CD4-positive, alpha-beta memory T cell (primary cell): ENCODE data around the gene SERINC5. TPM values are rescaled to one million over a fixed set of nuclear protein-coding genes. Genes with fewer than 3 reads are reported as not detected.
"Not testable (repeated sequence)": the region's sequence is repeated elsewhere in the genome, so short reads cannot be mapped to it uniquely, and the experiment has no call there.

Experiments
- CTCF ChIA-PET: fragments of 350-600 bp; sonication (Branson Sonifier 250); formaldehyde crosslinking; loops from one replicate; lab custom pipeline; 2021; ENCODE audit warnings: inconsistent platforms; ENCODE audit not compliant: partially characterized antibody; lab: Charles Lee
- POLR2A ChIA-PET: fragments of 350-600 bp; sonication (Branson Sonifier 250); formaldehyde crosslinking; loops from one replicate; lab custom pipeline; 2021; ENCODE audit not compliant: partially characterized antibody; lab: Charles Lee
- DNase-seq, 5 donors: peaks; one replicate each; pipeline versions ENCODE4 v3.0.0 to v3.0.0-alpha.2; 2020 to 2022; ENCODE audit warnings: mixed read lengths in 1 of 5
- H3K27ac ChIP-seq: one replicate; pipeline ENCODE4 v1.7.0; 2013; ENCODE audit warnings: low read depth, low read length
- H3K27me3 ChIP-seq: 2 replicates; pipeline ENCODE4 v1.7.0; 2013; ENCODE audit warnings: mild to moderate bottlenecking, low read length, moderate library complexity; ENCODE audit not compliant: insufficient read depth
- H3K36me3 ChIP-seq: 2 replicates; pipeline ENCODE4 v1.7.0; 2013; ENCODE audit warnings: mild to moderate bottlenecking, low read length, moderate library complexity; ENCODE audit not compliant: insufficient read depth
- H3K4me1 ChIP-seq: 2 replicates; pipeline ENCODE4 v1.7.0; 2013; ENCODE audit warnings: mild to moderate bottlenecking, low read length, moderate library complexity; ENCODE audit not compliant: insufficient read depth
- H3K4me3 ChIP-seq, 2 donors: one replicate each; pipeline ENCODE4 v1.7.0; 2013; ENCODE audit warnings: low read length in 2 of 2, mild to moderate bottlenecking in 1 of 2
- H3K9me3 ChIP-seq, 2 donors: one replicate each; pipeline ENCODE4 v1.7.0; 2013; ENCODE audit warnings: low read length in 2 of 2, control low read depth in 1 of 2; ENCODE audit not compliant: control insufficient read depth in 1 of 2
- H3K27ac Mint-ChIP-seq, 7 donors: one replicate each; pipeline ENCODE4 v1.8.0; 2020 to 2021; ENCODE audit warnings: mixed read lengths in 7 of 7, mild to moderate bottlenecking in 6 of 7, inconsistent platforms in 3 of 7, moderate library complexity in 3 of 7
- H3K27me3 Mint-ChIP-seq, 2 donors: one replicate each; pipeline ENCODE4 v1.8.0; 2020 to 2021; ENCODE audit warnings: mixed read lengths in 2 of 2
- H3K36me3 Mint-ChIP-seq, 2 donors: one replicate each; pipeline ENCODE4 v1.8.0; 2020 to 2021; ENCODE audit warnings: mixed read lengths in 2 of 2, inconsistent platforms in 1 of 2, mild to moderate bottlenecking in 1 of 2
- H3K4me1 Mint-ChIP-seq, 4 donors: one replicate each; pipeline ENCODE4 v1.8.0; 2020 to 2021; ENCODE audit warnings: mixed read lengths in 4 of 4, mild to moderate bottlenecking in 1 of 4
- H3K4me3 Mint-ChIP-seq, 8 donors: one replicate each; pipeline ENCODE4 v1.8.0; 2020 to 2021; ENCODE audit warnings: mixed read lengths in 8 of 8, mild to moderate bottlenecking in 7 of 8, moderate library complexity in 6 of 8, inconsistent platforms in 3 of 8
- H3K9me3 Mint-ChIP-seq, 8 donors: one replicate each; pipeline ENCODE4 v1.8.0; 2020 to 2021; ENCODE audit warnings: mixed read lengths in 8 of 8, mild to moderate bottlenecking in 5 of 8, inconsistent platforms in 3 of 8, moderate library complexity in 1 of 8
- intact Hi-C: fragments of 100-400 bp; cut with micrococcal nuclease; formaldehyde crosslinking; loops from one replicate; pipeline ENCODE4 v1.15.1; 2023
- polyA plus RNA-seq, 2 donors: library from polyadenylated mRNA; unstranded; fragments of 300-500 nt; fragmentation: Illumina TruSeq; gene quantifications; one replicate each; pipeline ENCODE4 v1.2.3, GENCODE V29; 2021
- total RNA-seq, 2 experiments: library from RNA; stranded (reverse); gene quantifications; one replicate each; pipeline ENCODE4 v1.2.3, GENCODE V29; 2021

Gene SERINC5
- total and polyA plus RNA-seq, 4 experiments from 2014 or later: 20.7 to 165 (median 94.0) TPM

DNA sequence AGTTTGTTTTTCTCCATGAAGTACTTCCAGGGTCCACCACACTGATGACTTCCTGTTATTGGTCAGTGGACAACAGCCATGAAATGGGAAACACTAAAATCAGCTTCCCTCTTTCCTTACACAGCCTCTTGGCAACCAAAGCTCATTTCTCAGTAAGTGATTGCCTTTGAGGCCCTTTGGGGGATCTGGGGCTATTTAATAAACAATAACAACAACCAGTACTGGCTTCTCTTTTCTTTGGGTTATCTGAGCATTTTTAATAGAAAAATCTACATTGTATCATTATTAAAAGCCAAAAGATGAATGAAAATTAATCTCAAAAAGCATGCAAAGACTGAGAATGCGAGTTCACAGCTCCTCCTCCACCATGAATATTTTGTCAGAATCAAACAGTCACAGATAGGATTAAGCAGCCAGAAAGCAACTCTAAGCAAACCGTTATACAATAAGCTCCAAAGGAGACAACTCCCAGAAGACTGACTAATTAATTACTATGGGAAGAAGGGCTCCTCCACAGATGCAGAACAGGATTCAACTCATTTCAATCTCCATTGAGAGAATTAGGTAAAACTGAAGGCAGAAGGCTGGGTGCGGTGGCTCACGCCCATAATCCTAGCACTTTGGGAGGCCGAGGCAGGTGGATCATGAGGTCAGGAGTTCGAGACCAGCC is 68.3 kb downstream of the SERINC5 start:
- peak overlapping the region; percentile 22 to 87 (median 72) for H3K4me3 Mint-ChIP-seq
- H3K4me1 Mint-ChIP-seq: peaks cover 74 to 97% (median 84%) of the 10 kb centered on the region in 4 donors
- Histone ChIP-seq H3K27me3 (no peaks in the 10 kb centered on the region), H3K36me3 (no peaks in the 10 kb centered on the region), H3K9me3 (no peaks in the 10 kb centered on the region), H3K4me1 (peaks cover 98% of the 10 kb centered on the region), H3K27ac (peak overlapping the region; percentile 69), H3K4me3 (no peak overlapping the region)
- POLR2A ChIA-PET: interaction anchor here (0.7 to 18.1 kb wide), 17 partner anchors 8 to 97 kb away, joined by 3 to 409 read pairs (median 5); partner anchors contain the start of gene SERINC5
- peak overlapping the region; percentile 87 to 98 (median 95) for H3K27ac Mint-ChIP-seq
- DNase-seq: no peak
- no peaks in the 10 kb centered on the region for H3K27me3 Mint-ChIP-seq
- H3K9me3 Mint-ChIP-seq: peaks cover 0 to 1% (median 0%) of the 10 kb centered on the region in 8 donors
- intact Hi-C loops: no loop called here
- peaks cover 20% of the 10 kb centered on the region in 2 donors for H3K36me3 Mint-ChIP-seq
- CTCF ChIA-PET: interaction anchor here (1.0 to 2.2 kb wide), 7 partner anchors 12 to 120 kb away, joined by 3 to 8 read pairs (median 5); partner anchors contain the start of gene SERINC5

DNA sequence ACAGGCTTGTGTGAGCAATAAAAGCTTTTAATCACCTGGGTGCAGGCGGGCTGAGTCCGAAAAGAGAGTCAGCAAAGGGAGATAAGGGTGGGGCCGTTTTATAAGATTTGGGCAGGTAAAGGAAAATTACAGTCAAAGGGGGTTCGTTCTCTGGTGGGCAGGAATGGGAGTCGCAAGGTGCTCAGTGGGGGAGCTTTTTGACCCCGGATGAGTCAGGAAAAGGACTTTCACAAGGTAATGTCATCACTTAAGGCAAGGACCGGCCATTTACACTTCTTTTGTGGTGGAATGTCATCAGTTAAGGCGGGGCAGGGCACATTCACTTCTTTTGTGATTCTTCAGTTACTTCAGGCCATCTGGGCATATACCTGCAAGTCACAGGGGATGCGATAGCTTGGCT is 70.3 kb downstream of the SERINC5 start:
- Histone ChIP-seq H3K4me3 (peak overlapping the region in 1 of 2 donors; percentile 5), H3K27ac (peak overlapping the region; percentile 60), H3K4me1 (peaks cover 98% of the 10 kb centered on the region)
- Mint-ChIP-seq H3K4me1 (peaks cover 75 to 97% (median 85%) of the 10 kb centered on the region in 4 donors), H3K36me3 (peaks cover 20 to 25% of the 10 kb centered on the region in 2 donors), H3K27ac (peak overlapping the region; percentile 89 to 97 (median 95)), H3K4me3 (peak overlapping the region in 7 of 8 donors; percentile 41 to 78 (median 67))
- H3K36me3 ChIP-seq, H3K9me3 Mint-ChIP-seq, intact Hi-C loops, DNase-seq, H3K9me3 ChIP-seq, H3K27me3 ChIP-seq, H3K27me3 Mint-ChIP-seq: not testable (repeated sequence)
- POLR2A ChIA-PET: interaction anchor here (0.6 to 18.1 kb wide), 15 partner anchors 8 to 580 kb away, joined by 3 to 409 read pairs (median 7); partner anchors contain the start of gene SERINC5
- CTCF ChIA-PET: interaction anchor here (1.8 kb wide), 1 partner anchor 14 kb away, joined by 4 read pairs; no protein-coding TSS in a partner anchor

DNA sequence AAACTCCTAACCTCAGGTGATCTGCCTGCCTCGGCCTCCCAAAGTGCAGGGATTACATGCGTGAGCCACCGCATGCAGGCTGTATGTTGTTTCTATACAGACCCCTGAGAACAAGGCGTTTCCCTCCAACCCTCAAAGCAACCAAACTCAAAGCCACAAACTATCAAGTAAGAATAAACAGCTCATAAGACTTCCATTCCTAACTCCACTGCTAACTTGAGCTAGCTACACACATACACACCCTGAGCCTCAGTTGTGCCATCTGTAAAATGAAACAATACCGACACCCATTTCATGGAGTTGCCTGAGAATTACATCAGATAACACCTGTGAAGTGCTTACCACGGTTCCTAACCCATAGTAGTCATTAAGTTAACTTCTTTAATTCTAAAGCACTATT is 70.8 kb downstream of the SERINC5 start:
- Mint-ChIP-seq H3K4me3 (peak overlapping the region; percentile 41 to 78 (median 66)), H3K36me3 (peaks cover 20 to 25% of the 10 kb centered on the region in 2 donors), H3K27ac (peak overlapping the region; percentile 89 to 97 (median 95)), H3K4me1 (peaks cover 74 to 97% (median 84%) of the 10 kb centered on the region in 4 donors), H3K27me3 (no peaks in the 10 kb centered on the region), H3K9me3 (peaks cover 0 to 4% (median 0%) of the 10 kb centered on the region in 8 donors)
- intact Hi-C loops: no loop called here
- peaks cover 98% of the 10 kb centered on the region for H3K4me1 ChIP-seq
- peak overlapping the region; percentile 60 for H3K27ac ChIP-seq
- ChIA-PET CTCF (interaction anchor here (0.6 to 1.2 kb wide), 2 partner anchors 27 to 93 kb away, joined by 3 read pairs; no protein-coding TSS in a partner anchor), POLR2A (interaction anchor here (0.6 to 18.1 kb wide), 16 partner anchors 9 to 580 kb away, joined by 3 to 409 read pairs (median 7); partner anchors contain the start of gene SERINC5)
- peak in 2 of 5 donors; percentile 8 to 47 for DNase-seq
- peak overlapping the region in 1 of 2 donors; percentile 5 for H3K4me3 ChIP-seq
- H3K9me3 ChIP-seq: no peaks in the 10 kb centered on the region
- no peaks in the 10 kb centered on the region for H3K27me3 ChIP-seq
- no peaks in the 10 kb centered on the region for H3K36me3 ChIP-seq

DNA sequence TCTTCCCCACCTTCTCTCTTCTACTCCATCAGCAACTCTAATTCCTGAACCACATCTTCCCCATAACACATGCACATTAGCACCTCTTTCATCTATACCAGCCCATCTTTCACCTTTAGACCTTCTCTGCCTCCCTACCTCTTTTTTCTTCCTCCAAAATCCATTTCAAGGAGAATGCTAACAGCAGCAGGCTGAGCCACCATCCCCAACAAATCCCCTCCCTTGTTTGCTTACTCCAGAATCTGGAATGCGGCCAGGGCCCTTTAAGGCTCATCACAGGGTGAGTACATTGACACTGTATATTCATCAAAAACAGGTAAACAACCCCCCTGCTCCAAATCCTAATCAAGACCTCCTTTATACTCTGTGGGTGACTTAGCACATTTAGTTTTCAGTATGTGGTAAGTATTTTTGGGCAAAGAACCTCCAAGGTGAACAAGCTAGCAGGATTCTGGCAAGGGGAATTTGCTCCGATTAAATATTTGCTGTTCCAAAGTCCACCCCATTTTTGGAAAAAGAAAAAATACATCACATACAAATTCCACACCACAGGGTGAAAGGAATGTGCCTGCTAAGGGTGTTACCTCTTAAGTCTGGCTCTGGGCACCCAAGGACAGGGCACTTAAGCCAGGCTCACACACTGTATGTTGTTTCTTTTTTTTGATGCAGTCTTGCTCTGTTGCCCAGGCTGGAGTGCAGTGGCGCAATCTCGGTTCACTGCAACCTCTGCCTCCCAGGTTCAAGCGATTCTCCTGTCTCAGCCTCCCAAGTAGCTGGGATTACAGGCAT is 71.4 kb downstream of the SERINC5 start:
- Histone ChIP-seq H3K4me3 (no peak overlapping the region), H3K9me3 (no peaks in the 10 kb centered on the region), H3K4me1 (peaks cover 98% of the 10 kb centered on the region), H3K27me3 (no peaks in the 10 kb centered on the region), H3K27ac (peak overlapping the region; percentile 60), H3K36me3 (no peaks in the 10 kb centered on the region)
- no peak for DNase-seq
- H3K27me3 Mint-ChIP-seq: no peaks in the 10 kb centered on the region
- peaks cover 20 to 25% of the 10 kb centered on the region in 2 donors for H3K36me3 Mint-ChIP-seq
- intact Hi-C loops: loop anchor here (5.0 kb wide), 2 partner anchors 33 to 92 kb away; no protein-coding TSS in a partner anchor
- peaks cover 0 to 4% (median 0%) of the 10 kb centered on the region in 8 donors for H3K9me3 Mint-ChIP-seq
- CTCF ChIA-PET: interaction anchor here (0.6 to 1.5 kb wide), 3 partner anchors 28 to 123 kb away, joined by 3 read pairs; no protein-coding TSS in a partner anchor
- POLR2A ChIA-PET: interaction anchor here (0.6 to 18.1 kb wide), 15 partner anchors 9 to 92 kb away, joined by 3 to 409 read pairs (median 7); partner anchors contain the start of gene SERINC5
- H3K4me1 Mint-ChIP-seq: peaks cover 75 to 97% (median 86%) of the 10 kb centered on the region in 4 donors
- peak overlapping the region; percentile 41 to 78 (median 66) for H3K4me3 Mint-ChIP-seq
- H3K27ac Mint-ChIP-seq: peak overlapping the region; percentile 89 to 97 (median 95)

DNA sequence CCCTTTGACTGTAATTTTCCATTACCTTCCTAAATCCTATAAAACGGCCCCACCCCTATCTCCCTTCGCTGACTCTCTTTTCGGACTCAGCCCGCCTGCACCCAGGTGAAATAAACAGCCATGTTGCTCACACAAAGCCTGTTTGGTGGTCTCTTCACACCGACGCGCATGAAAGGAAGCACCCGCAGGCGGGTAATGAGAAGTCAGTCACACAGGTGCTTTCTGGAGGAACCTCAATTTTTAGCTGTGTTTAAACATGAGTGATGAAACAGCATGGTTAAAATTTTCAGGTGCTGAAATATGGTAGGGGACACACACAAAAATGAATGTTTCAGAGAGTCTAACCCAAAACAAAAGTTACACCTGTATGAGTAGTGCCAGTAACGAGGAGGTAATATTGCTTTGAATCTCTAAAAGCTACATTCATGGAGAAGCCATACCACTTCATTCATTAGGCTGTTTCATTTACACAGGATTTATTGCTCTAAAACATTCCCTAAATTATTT is 72.1 kb downstream of the SERINC5 start:
- ChIA-PET POLR2A (interaction anchor here (0.6 to 18.1 kb wide), 12 partner anchors 9 to 92 kb away, joined by 3 to 409 read pairs (median 8); partner anchors contain the start of gene SERINC5), CTCF (interaction anchor here (1.2 to 4.5 kb wide), 4 partner anchors 28 to 124 kb away, joined by 3 to 23 read pairs (median 3); partner anchors contain the start of gene SERINC5)
- not testable (repeated sequence) for H3K27me3 ChIP-seq, H3K4me3 ChIP-seq, H3K36me3 ChIP-seq, H3K9me3 ChIP-seq, H3K27me3 Mint-ChIP-seq, H3K9me3 Mint-ChIP-seq
- H3K27ac Mint-ChIP-seq: peak overlapping the region; percentile 89 to 97 (median 95)
- Histone ChIP-seq H3K4me1 (peaks cover 100% of the 10 kb centered on the region), H3K27ac (peak overlapping the region; percentile 60)
- H3K4me3 Mint-ChIP-seq: peak overlapping the region; percentile 14 to 78 (median 54)
- peak in 1 of 5 donors; percentile 54 for DNase-seq
- H3K4me1 Mint-ChIP-seq: peaks cover 73 to 96% (median 87%) of the 10 kb centered on the region in 4 donors
- intact Hi-C loops: loop anchor here (2.0 to 5.0 kb wide), 3 partner anchors 19 to 91 kb away; no protein-coding TSS in a partner anchor
- peaks cover 20 to 24% of the 10 kb centered on the region in 2 donors for H3K36me3 Mint-ChIP-seq

DNA sequence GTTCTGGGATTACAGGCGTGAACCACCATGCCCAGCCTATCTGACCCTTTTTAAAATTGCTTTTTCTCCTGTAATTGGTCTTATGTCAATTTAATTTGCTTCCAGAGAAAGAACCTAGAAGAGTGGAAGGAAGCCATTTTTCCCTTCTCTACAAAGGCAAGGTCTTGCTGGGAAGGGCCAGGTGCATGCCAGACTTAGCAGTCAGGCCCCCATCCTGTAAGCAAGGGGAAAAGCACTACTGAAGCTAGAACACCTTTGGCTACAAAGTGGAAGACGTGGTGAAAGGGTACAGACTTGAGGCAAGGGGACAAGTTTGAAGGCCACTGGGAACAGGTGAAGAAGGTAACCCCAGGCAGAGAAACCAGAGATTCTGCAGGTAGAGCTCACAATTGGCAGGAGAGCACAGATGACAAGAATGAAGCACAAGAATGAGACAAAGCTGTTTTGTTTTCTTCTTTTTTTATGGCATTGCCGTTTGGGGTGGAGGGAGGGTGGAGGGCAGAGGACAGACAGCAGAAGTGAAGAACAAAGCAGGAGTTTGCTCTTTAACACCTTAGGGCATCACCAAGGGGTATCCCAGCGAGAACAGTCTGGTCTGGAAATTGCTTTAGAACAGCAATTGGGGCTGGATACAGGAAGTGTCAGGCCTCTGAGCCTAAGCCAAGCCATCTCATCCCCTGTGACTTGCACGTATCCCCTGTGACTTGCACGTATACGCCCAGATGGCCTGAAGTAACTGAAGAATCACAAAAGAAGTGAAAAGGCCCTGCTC is 72.9 kb downstream of the SERINC5 start:
- POLR2A ChIA-PET: interaction anchor here (1.2 to 18.1 kb wide), 11 partner anchors 8 to 68 kb away, joined by 4 to 409 read pairs (median 12); partner anchors contain the start of gene SERINC5
- no peaks in the 10 kb centered on the region for H3K9me3 ChIP-seq
- peaks cover 71 to 90% (median 83%) of the 10 kb centered on the region in 4 donors for H3K4me1 Mint-ChIP-seq
- H3K27ac ChIP-seq: peak overlapping the region; percentile 60
- CTCF ChIA-PET: interaction anchor here (0.9 to 4.5 kb wide), 6 partner anchors 17 to 125 kb away, joined by 3 to 23 read pairs (median 4); partner anchors contain the start of gene SERINC5
- intact Hi-C loops: loop anchor here (2.0 to 5.0 kb wide), 3 partner anchors 18 to 91 kb away; no protein-coding TSS in a partner anchor
- peaks cover 20 to 24% of the 10 kb centered on the region in 2 donors for H3K36me3 Mint-ChIP-seq
- peaks cover 97% of the 10 kb centered on the region for H3K4me1 ChIP-seq
- no peaks in the 10 kb centered on the region for H3K27me3 Mint-ChIP-seq
- no peaks in the 10 kb centered on the region for H3K27me3 ChIP-seq
- peak overlapping the region; percentile 89 to 97 (median 95) for H3K27ac Mint-ChIP-seq
- peaks cover 0 to 4% (median 0%) of the 10 kb centered on the region in 8 donors for H3K9me3 Mint-ChIP-seq
- no peaks in the 10 kb centered on the region for H3K36me3 ChIP-seq
- peak overlapping the region; percentile 14 to 78 (median 54) for H3K4me3 Mint-ChIP-seq
- H3K4me3 ChIP-seq: no peak overlapping the region
- DNase-seq: peak in 1 of 5 donors; percentile 56
